HG03439 (cell line): ENCODE results near the gene DCP2.

ENCODE experiments used
- ATAC-seq: cut with Tn5 transposase; IDR thresholded peaks from one replicate; pipeline ENCODE4 v1.9.1; 2021; ENCODE audit warnings: mild to moderate bottlenecking, moderate library complexity; ENCODE audit not compliant: unreplicated experiment

DCP2 gene

GRCh38 chr5:112965733-112966306 lies 10.8 kb upstream of the DCP2 start:
- no peak for ATAC-seq

GRCh38 chr5:112967520-112968083 lies 9.0 kb upstream of the DCP2 start:
- no peak for ATAC-seq

- ATAC-seq = no peak
Observed at GRCh38 chr5:112968411-112969106, 8.0 kb upstream of the DCP2 start.

DNA sequence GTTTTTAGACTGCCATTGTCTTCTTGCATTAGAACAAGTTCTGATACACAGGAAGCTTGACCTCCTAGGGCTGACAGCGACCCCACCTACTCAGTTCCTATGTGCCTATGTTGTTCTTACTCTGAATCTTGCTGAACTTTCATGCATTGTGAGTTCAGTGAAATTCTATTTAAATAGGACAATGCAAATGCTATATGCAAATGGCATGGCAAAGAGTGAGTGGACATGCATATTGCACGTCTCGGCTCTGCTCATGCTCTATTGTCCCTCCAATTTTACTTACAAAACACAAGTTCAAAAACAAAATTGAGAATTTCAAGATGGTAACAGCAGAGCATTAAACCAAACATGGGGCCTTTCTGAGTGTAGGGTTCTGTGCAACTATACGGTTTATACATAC lies 5.3 kb upstream of the DCP2 start:
- ATAC-seq = no peak

- no peak for ATAC-seq
Observed at GRCh38 chr5:112973036-112973435, 3.6 kb upstream of the DCP2 start.

GRCh38 chr5:112973904-112974303 lies 2.7 kb upstream of the DCP2 start:
- no peak for ATAC-seq

- ATAC-seq = no peak
Observed at GRCh38 chr5:112974901-112975300, 1.7 kb upstream of the DCP2 start.

- ATAC-seq = no peak
Observed at GRCh38 chr5:112975721-112976431, 722 bp upstream of the DCP2 start.

GRCh38 chr5:112977440-112977861 lies 853 bp downstream of the DCP2 start:
- ATAC-seq = no peak

DNA sequence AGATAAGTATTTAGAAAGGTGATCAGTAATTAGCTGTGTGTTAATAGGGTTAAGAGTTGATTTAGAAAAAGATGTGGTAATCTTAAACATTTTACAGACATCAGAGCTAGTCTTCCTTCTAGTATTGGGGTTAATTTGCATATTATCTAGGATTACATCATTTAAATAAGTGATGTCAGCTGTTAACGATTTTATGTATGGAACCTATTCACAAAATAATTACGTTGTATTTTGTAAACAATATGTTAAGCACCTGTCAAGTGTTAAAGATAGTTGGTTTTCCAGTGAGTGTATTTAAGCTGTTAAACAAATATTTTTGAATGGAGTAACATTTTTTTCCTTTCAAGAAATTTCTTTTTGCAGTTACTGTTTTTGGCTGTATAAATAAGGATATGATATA lies 2.2 kb downstream of the DCP2 start:
- ATAC-seq = no peak

GRCh38 chr5:112979723-112980122 lies 3.1 kb downstream of the DCP2 start:
- ATAC-seq = no peak

DNA sequence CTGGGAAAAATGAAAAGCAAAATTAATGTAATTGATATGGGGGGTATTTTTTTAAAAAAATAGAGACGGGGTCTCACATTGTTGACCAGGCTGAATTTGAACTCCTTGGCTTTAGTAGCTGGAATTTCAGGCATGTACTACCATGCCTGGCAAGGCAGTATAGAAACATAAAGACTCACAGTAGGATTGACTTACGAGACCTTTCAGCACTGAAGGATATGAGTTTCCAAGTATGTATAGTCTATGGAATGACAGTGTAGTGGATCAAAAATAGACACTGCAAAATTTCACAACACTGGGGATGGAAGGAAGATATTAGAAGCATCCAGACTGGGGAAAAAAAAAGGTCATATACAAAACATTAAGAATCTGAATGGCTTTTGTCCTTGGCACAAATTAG lies 6.8 kb downstream of the DCP2 start:
- ATAC-seq = no peak

- ATAC-seq = no peak
Observed at GRCh38 chr5:112986224-112986623, 9.6 kb downstream of the DCP2 start.

DNA sequence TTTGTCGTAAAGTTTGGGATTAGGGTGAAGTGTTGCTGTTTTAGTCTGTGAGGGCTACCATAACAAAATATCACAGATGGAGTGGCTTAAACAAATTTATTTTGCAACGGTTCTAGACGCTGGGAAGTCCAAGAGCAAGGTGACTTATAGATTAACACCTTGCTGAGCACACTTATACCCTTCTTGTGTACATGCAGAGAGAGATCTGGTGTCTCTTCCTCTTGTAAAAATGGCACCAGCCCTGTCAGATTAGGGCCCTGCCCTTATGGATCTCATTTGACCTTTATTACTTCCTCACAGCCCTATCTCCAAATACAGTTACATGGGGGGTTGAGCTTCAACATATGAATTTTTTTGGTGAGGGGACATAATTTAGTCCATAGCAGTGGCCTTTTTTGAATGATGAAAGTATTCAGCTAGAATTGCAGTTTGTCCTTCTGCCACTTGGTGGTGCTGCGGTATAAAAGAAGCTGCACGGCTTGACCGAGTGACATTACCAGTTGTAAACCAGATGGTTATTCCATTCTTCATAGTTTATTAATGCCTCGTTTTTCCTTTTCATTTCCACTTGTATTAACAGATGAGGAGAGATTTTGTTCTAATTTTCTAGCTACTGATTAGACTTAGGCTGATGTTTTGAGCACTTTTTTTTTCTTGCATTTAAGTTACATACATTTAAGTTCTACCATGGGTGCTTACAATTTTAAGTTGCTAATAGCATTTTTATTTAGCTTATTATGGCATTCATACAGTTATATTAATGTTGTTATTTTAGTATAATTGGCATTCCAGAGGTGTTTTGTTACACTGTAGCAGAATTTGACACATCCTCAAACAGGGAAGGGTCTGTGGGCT lies 19.4 kb downstream of the DCP2 start:
- ATAC-seq = peak; percentile 74

DNA sequence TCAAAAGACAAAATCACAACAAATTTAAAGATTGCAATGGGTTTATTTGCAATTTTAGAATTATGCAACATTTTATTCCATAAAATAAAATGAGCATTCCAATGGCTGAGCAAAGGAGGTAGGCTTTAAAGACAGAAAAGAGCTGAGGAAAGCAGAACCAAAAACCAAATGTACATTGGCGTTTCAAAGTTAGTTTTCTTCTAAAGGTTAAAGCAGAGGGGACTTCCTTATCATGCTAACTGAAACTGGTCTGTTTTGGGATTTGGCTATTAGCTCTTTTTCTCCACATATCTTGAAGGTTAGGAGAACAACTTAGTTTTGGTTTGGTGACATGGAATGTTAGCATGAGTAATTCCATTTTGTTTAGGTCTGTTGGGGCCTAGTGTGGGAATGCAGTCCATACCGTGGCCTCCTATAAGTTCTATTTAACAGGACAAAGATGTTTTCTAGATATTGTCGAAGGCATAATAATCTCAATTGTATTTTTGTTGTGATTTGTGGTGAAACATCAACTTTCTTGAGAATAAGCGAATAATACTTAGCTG lies 20.3 kb downstream of the DCP2 start:
- no peak for ATAC-seq

DNA sequence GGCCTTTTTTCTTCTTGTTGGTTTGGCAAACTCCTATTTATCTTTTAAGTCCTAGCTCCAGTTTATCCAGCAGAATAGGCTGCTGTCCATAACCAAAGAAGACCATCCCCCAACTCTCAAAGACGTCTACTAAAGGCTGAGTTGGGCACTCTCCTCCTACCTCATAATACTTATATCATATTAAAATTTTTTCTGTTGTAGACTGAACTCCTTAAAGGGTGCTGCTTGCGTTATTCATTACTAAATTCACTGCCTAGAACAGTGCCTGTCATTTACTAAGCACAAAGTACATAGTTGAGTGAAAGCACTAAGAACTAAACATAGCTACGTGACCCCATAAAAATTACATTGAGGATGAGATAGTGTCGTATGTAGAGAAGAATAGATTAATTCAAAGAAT lies 21.7 kb downstream of the DCP2 start:
- ATAC-seq = no peak

DNA sequence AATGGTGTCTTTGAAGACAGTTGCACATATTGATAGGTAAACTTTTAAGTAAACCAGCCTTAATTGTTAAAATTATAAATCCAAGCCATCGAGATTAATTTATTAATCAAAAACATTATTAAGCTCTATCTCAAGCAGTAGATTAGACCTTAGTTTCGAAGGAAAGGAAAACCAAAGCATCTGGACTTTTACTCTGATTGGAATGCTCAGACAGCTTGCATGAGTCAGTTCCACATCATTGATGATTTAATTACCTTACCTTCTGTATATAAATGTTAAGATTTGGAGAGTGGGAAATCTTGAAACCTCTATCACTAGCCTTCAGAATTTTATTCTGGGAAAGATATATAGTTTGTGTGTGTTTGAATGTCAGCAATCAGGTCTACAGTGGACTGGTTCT lies 23.9 kb downstream of the DCP2 start:
- no peak for ATAC-seq

DNA sequence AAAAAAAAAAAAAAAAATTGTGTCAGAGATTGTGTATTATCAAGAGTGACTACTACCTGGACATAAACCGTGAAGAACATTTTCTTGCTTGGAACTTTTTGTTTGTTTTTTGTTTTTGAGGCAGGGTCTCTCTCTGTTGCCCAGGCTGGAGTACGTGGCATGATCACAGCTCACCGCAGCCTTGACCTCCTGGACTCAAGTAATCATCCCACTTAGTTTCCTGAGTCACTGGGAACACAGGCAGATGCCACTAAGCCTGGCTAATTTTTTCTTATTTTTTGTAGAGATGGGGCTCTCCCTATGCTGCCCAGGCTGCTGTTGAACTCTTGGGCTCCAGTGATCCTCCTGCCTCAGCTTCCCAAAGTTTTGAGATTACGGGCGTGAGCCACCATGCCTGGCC lies 25.8 kb downstream of the DCP2 start:
- ATAC-seq = no peak

DNA sequence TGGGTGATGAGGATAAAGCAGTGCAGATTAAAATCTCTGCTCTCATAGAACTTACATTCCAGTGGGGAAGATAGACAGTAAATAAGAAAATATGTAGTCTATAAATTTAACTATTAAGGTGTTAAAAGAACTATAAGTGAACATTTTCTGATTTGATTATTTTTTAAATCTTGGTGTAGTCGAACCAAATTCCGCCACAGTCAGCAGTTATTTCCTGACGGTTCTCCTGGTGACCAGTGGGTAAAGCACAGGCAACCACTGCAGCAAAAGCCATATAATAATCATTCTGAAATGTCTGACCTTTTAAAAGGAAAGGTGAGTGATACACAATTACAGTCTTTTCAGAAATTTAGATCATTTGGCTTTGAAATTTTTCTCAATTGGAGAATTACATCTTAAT lies 27.2 kb downstream of the DCP2 start:
- no peak for ATAC-seq

- no peak for ATAC-seq
Observed at GRCh38 chr5:113005454-113005853, 28.9 kb downstream of the DCP2 start.
